ENCODE measurements around the gene UCK2.

DNA sequence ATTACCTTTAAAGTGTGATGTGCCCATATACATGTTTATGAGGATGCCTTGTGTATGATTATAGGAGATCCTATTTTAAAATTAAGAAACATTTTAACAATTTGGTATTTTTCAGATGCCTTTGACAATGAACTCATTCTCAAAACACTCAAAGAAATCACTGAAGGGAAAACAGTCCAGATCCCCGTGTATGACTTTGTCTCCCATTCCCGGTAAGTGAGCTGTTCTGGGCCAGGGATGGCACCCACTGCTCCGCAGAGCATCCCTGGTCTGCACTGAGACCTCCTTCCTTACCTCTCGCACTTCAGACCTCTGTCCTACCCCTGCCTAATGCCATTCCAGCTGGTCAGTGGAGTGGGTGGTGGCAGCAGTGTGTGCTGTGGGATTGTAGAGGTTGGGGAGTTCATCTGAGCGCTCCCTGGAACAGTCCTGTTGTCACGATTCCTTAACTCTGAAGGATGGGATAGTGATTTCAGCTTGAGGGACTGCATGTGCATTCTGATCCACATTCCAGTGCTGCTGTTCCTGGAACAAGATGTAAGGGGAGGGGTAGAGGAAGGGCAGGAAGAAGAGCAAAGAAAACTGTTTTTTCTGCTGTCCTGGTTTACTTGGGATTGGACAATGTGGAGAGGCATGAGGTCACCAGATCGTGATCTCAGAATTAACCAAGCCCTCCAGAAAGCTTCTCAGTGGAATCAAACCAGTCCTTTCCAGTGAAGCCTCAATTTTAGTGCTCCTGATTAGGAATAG lies 63.9 kb downstream of the UCK2 start:
- TF ChIP-seq PKNOX1 (IDR thresholded peaks at IDR 0.05) (no peak), BHLHE40 (IDR thresholded peaks at IDR 0.05; ENCODE audit: borderline replicate concordance) (no peak), TARDBP (IDR thresholded peaks at IDR 0.05) (no peak), HDGF (IDR thresholded peaks at IDR 0.05; ENCODE audit: borderline replicate concordance) (no peak), CTBP1 (IDR thresholded peaks at IDR 0.05; ENCODE audit: borderline replicate concordance) (no peak), L3MBTL2 (conservative IDR thresholded peaks at IDR 0.05) (no peak), FOXM1 (IDR thresholded peaks at IDR 0.05; ENCODE audit: borderline replicate concordance) (no peak), NFRKB (IDR thresholded peaks at IDR 0.05) (no peak), ELF4 (IDR thresholded peaks at IDR 0.05) (no peak), FOXA1 (IDR thresholded peaks at IDR 0.05) (no peak)

All from HEK293T (cell line).